ES-I3 (cell line): ENCODE data around the gene IFT80.
"Not testable (repeated sequence)": the region's sequence is repeated elsewhere in the genome, so short reads cannot be mapped to it uniquely, and the experiment has no call there.

ENCODE experiments used
- H3K36me3 ChIP-seq: 2 replicates; pipeline ENCODE4 v1.6.1; 2013; ENCODE audit warnings: mild to moderate bottlenecking, low read length, control low read depth, moderate library complexity; ENCODE audit not compliant: insufficient read depth
- H3K4me1 ChIP-seq: 2 replicates; pipeline ENCODE4 v1.6.1; 2013; ENCODE audit warnings: mild to moderate bottlenecking, control low read depth, low read length; ENCODE audit not compliant: insufficient read depth
- H3K9ac ChIP-seq: 2 replicates; pipeline ENCODE4 v1.6.1; 2013; ENCODE audit warnings: low read depth, mild to moderate bottlenecking, low read length, moderate library complexity
- H3K9me3 ChIP-seq: 2 replicates; pipeline ENCODE4 v1.6.1; 2013; ENCODE audit warnings: mild to moderate bottlenecking, low read length, moderate library complexity; ENCODE audit not compliant: control insufficient read depth, insufficient read depth

IFT80 gene

DNA sequence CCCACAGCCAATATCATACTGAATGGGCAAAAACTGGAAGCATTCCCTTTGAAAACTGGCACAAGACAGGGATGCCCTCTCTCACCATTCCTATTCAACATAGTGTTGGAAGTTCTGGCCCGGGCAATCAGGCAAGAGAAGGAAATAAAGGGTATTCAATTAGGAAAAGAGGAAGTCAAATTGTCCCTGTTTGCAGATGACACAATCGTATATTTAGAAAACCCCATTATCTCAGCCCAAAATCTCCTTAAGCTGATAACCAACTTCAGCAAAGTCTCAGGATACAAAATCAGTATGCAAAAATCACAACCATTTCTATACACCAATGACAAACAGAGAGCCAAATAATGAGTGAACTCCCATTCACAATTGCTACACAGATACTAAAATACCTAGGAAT lies 36.1 kb downstream of the IFT80 start:
- not testable (repeated sequence) for H3K36me3 ChIP-seq, H3K4me1 ChIP-seq, H3K9me3 ChIP-seq

GRCh38 chr3:160355826-160356225 lies 43.2 kb downstream of the IFT80 start:
- H3K36me3 ChIP-seq, result 0 out of 2 replicates have a peak, but pooled peaks cover 3% of the 10 kb centered on the region
- H3K9me3 ChIP-seq, result no peaks in the 10 kb centered on the region
- H3K9ac ChIP-seq, result no peak overlapping the region
- no peaks in the 10 kb centered on the region for H3K4me1 ChIP-seq

More for the DNA sequence above, 36.1 kb downstream of the IFT80 start:
- not testable (repeated sequence) for H3K9ac ChIP-seq

DNA sequence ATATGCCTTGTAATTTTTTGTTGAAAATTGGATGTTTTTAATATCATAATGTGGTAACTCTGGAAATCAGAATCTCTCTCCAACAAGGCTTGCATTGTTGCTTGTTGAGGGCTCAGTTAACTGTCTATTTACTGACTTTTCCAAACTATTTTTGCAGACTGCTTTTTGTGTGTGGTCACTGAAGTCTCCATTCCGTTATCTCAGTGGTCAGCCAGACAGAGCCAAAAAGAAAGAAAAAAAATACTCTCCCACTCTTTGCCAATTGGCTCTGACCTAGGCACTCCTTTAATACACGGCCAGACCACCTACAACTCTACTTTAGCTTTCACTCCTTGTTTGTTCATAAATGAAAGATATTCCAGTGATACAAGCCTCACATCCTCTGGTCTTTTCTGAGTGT lies 52.5 kb downstream of the IFT80 start:
- H3K36me3 ChIP-seq, result no peaks in the 10 kb centered on the region
- H3K4me1 ChIP-seq, result no peaks in the 10 kb centered on the region
- H3K9me3 ChIP-seq, result no peaks in the 10 kb centered on the region
- H3K9ac ChIP-seq, result no peak overlapping the region

DNA sequence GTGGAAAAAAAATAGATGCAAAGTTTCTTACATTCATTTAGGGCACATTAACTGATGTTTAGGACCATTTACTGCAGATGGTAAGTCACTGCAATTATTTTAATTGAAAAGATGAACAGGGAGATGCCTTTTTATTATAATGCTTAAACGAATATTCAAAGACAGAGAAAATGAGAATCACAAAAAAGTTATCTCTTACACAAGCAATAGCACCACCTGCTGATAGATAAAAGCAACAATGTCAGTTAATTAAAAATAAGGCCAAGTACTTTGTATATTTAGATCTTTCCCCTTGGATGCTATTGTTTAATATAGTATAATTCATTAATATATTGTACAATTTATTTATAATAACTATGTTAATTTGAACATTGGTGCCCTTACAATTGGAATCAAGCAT lies 55.9 kb downstream of the IFT80 start:
- Histone ChIP-seq H3K4me1 (no peaks in the 10 kb centered on the region), H3K9ac (no peak overlapping the region), H3K9me3 (peaks cover 4% of the 10 kb centered on the region; the same call in 1 of the 2 replicates), H3K36me3 (no peaks in the 10 kb centered on the region)

GRCh38 chr3:160340351-160340750 lies 58.7 kb downstream of the IFT80 start:
- H3K36me3 ChIP-seq, result no peaks in the 10 kb centered on the region
- H3K9ac ChIP-seq, result no peak overlapping the region
- peaks cover 5% of the 10 kb centered on the region; the same call in 1 of the 2 replicates for H3K9me3 ChIP-seq
- H3K4me1 ChIP-seq, result no peaks in the 10 kb centered on the region

GRCh38 chr3:160331127-160331937 lies 67.7 kb downstream of the IFT80 start:
- H3K9me3 ChIP-seq, result no peaks in the 10 kb centered on the region
- H3K4me1 ChIP-seq, result no peaks in the 10 kb centered on the region
- H3K36me3 ChIP-seq, result no peaks in the 10 kb centered on the region
- no peak overlapping the region for H3K9ac ChIP-seq

- Histone ChIP-seq H3K9ac (no peak overlapping the region), H3K9me3 (no peaks in the 10 kb centered on the region), H3K36me3 (no peaks in the 10 kb centered on the region), H3K4me1 (no peaks in the 10 kb centered on the region)
Measured at GRCh38 chr3:160330690-160331089, 68.3 kb downstream of the IFT80 start.

DNA sequence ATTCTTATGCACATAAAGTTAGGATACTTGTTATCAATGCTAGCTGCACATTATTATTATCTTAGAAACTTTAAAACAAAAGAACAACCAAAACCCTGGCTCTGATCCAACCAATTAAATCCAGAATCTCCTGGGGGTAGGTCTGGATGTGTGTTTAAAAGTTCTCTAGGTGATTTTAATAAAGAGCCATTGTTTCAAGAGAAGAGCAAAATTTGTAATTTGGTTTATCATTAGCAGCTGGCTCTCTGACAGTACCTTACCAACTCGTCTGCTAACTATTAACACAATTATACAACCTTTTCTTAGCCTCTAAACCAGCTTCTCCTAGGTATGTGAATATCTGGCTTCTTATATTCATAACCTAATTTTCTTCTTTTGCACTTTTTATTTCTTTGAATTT lies 68.9 kb downstream of the IFT80 start:
- Histone ChIP-seq H3K36me3 (no peaks in the 10 kb centered on the region), H3K4me1 (no peaks in the 10 kb centered on the region), H3K9me3 (no peaks in the 10 kb centered on the region), H3K9ac (no peak overlapping the region)

- H3K36me3 ChIP-seq, H3K9me3 ChIP-seq, H3K9ac ChIP-seq, H3K4me1 ChIP-seq: not testable (repeated sequence)
Measured at GRCh38 chr3:160326286-160326685, 72.7 kb downstream of the IFT80 start.

DNA sequence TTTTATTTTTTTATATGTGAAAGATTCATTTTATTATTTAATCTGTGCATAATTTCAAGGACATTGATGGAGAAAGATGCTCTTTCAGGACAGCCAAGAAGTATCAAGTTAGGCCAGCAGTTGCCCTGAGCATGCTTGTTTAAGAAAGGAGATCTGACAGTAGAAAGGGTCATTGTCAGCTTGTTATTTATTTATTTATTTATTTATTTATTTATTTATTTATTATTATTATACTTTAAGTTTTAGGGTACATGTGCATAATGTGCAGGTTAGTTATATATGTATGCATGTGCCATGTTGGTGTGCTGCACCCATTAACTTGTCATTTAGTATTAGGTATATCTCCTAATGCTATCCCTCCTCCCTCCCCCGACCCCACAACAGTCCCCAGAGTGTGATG lies 77.2 kb downstream of the IFT80 start:
- not testable (repeated sequence) for H3K9ac ChIP-seq, H3K9me3 ChIP-seq, H3K4me1 ChIP-seq, H3K36me3 ChIP-seq

- H3K9ac ChIP-seq, result no peak overlapping the region
- H3K4me1 ChIP-seq, result no peaks in the 10 kb centered on the region
- no peaks in the 10 kb centered on the region for H3K9me3 ChIP-seq
- H3K36me3 ChIP-seq, result no peaks in the 10 kb centered on the region
Measured at GRCh38 chr3:160319322-160319721, 79.7 kb downstream of the IFT80 start.

GRCh38 chr3:160314995-160315394 lies 84.0 kb downstream of the IFT80 start:
- Histone ChIP-seq H3K36me3 (no peaks in the 10 kb centered on the region), H3K9ac (no peak overlapping the region), H3K9me3 (no peaks in the 10 kb centered on the region), H3K4me1 (no peaks in the 10 kb centered on the region)

DNA sequence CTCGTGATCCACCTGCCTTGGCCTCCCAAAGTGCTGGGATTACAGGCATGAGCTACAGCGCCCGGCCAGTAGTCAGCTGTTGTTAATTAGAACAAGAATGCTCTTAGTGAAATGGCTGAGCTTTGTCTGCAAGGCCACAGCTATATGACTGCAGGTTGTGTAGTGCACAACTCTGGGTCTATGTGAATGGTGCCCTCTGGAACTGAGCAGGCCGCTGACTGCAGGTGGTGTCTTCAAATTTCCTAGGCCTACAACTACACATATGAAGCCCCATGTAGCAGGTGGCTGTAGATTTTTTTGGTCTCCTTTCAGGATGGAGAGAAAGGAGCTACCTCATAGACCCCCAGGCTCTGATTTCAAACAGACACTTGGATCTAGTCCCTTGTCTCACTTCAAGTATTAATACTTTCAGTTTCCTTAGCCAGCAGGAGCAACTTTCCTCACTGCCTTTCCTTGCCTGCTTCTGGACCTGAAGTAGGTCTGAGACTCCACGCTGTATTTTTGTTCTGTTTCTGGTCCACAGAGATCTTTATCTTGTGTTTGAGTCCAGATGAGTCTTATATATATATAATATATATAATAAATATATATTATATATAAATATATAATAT lies 86.9 kb downstream of the IFT80 start:
- Histone ChIP-seq H3K9me3 (no peaks in the 10 kb centered on the region), H3K36me3 (no peaks in the 10 kb centered on the region), H3K9ac (no peak overlapping the region), H3K4me1 (no peaks in the 10 kb centered on the region)

DNA sequence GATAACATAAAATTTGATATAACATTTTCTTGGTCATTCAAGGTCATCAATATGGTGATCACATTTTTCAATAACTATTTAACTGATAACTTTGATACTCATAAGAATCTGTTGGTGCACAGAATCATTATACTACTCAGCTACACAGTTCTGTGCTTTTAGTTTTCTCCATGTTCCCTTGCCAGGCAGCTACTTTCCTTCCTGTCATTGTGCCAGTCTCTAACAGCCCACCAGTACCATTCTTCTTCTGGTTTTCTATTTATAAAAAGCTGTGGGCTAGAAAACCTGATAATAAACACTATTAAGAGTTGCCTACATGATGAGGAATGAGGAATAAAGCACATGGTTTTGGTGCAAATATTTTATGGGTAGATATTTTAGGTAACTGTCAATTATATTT lies 96.2 kb downstream of the IFT80 start:
- Histone ChIP-seq H3K36me3 (no peaks in the 10 kb centered on the region), H3K4me1 (no peaks in the 10 kb centered on the region), H3K9me3 (no peaks in the 10 kb centered on the region), H3K9ac (no peak overlapping the region)

- Histone ChIP-seq H3K9me3 (no peaks in the 10 kb centered on the region), H3K4me1 (no peaks in the 10 kb centered on the region), H3K36me3 (no peaks in the 10 kb centered on the region; the same call in 1 of the 2 replicates), H3K9ac (no peak overlapping the region)
Measured at GRCh38 chr3:160296591-160296990, 102.4 kb downstream of the IFT80 start.
